K562 (cell line): ENCODE measurements around the gene UHRF1. TPM values are rescaled to one million over a fixed set of nuclear protein-coding genes. Genes with fewer than 3 reads are reported as not detected.

Experiments
- ATAC-seq: fragments of 200-7000 bp; cut with Tn5 transposase; 3 replicates; pipeline ENCODE4 v1.9.1; 2020; ENCODE audit warnings: moderate library complexity
- BruUV-seq: library from RNA; stranded (reverse); fragments of 400-500 nt; replicated peaks from 2 replicates; lab custom pipeline; 2021; lab: Mats Ljungman, UMichigan
- CTCF ChIA-PET: fragments of 300-600 bp; formaldehyde crosslinking; extraction: SDS; loops from one replicate; lab custom pipeline; 2021; ENCODE audit warnings: low intra/inter-chr PET ratio; lab: Yijun Ruan, JAX
- POLR2A ChIA-PET: fragments of 300-600, 350-650 bp; sonication (Branson Sonifier 250); formaldehyde crosslinking; extraction: SDS; loops from one replicate; lab custom pipeline; 2021; ENCODE audit warnings: antibody characterized with exemption, inconsistent platforms; lab: Yijun Ruan, JAX
- DNase-seq, 4 experiments: peaks; one replicate each; pipeline versions ENCODE4 v3.0.0 to v3.0.0-alpha.2; 2011 to 2018; ENCODE audit warnings: low spot score in 3 of 4, mixed read lengths in 3 of 4; ENCODE audit errors: extremely low read depth in 1 of 4
- FAIRE-seq: peaks from 2 replicates; lab custom pipeline; 2011; peaks lifted over from hg19 to GRCh38; lab: Jason Lieb, UNC
- H2AFZ ChIP-seq: 2 replicates; pipeline ENCODE4 v1.6.0; 2011; ENCODE audit warnings: low read depth, low read length, control low read depth, inconsistent platforms
- H3K27ac ChIP-seq: fragments of 200-600 bp; 3 replicates; pipeline ENCODE4 v1.8.0; 2011; ENCODE audit warnings: low read depth, mild to moderate bottlenecking, control low read depth, inconsistent platforms, low read length, moderate library complexity, mixed read lengths; ENCODE audit errors: extremely low read depth
- H3K27me3 ChIP-seq, 2 experiments: fragments of 300-600 bp in 1 of 2; 2 replicates in 1 of 2; 3 replicates in 1 of 2; pipeline versions ENCODE4 v1.6.0 to v1.8.0; 2011; ENCODE audit warnings: inconsistent platforms in 2 of 2, low read length in 2 of 2, mild to moderate bottlenecking in 1 of 2, mixed read lengths in 1 of 2, moderate library complexity in 1 of 2; ENCODE audit not compliant: control insufficient read depth in 2 of 2, insufficient read depth in 2 of 2
- H3K36me3 ChIP-seq: fragments of 300-600 bp; 3 replicates; pipeline ENCODE4 v1.8.0; 2011; ENCODE audit warnings: mild to moderate bottlenecking, low read length, inconsistent platforms; ENCODE audit not compliant: control insufficient read depth, insufficient read depth
- H3K4me1 ChIP-seq, 2 experiments: fragments of 200-600 bp in 1 of 2; replicated peaks in 1 of 2; 2 replicates in 1 of 2; 3 replicates in 1 of 2; pipeline versions ENCODE4 v1.5.1 to v1.8.0; 2011; ENCODE audit warnings: inconsistent platforms in 2 of 2, low read length in 2 of 2, mild to moderate bottlenecking in 1 of 2, mixed read lengths in 1 of 2, moderate library complexity in 1 of 2; ENCODE audit not compliant: control insufficient read depth in 2 of 2, insufficient read depth in 2 of 2
- H3K4me2 ChIP-seq: 2 replicates; pipeline ENCODE4 v1.6.1; 2011; ENCODE audit warnings: low read length, control low read depth, inconsistent platforms, mixed read lengths; ENCODE audit not compliant: insufficient read depth
- H3K4me3 ChIP-seq: fragments of 200-600 bp; sonication (generic), shearing (Covaris generic); 2 replicates; pipeline ENCODE4 v1.5.1; 2016; ENCODE audit warnings: control low read depth, inconsistent platforms
- H3K79me2 ChIP-seq: fragments of 200-600 bp; 3 replicates; pipeline ENCODE4 v1.8.0; 2011; ENCODE audit warnings: low read length, inconsistent platforms; ENCODE audit not compliant: control insufficient read depth, insufficient read depth
- H3K9ac ChIP-seq, 2 experiments: 2 replicates each; pipeline versions ENCODE4 v1.6.0 to v1.6.1; 2011; ENCODE audit warnings: low read depth in 2 of 2, low read length in 2 of 2, control low read depth in 1 of 2, inconsistent platforms in 1 of 2, mild to moderate bottlenecking in 1 of 2, mixed read lengths in 1 of 2; ENCODE audit not compliant: insufficient read depth in 1 of 2
- H3K9me1 ChIP-seq: one replicate; pipeline ENCODE4 v1.6.0; 2011; ENCODE audit warnings: inconsistent platforms, mild to moderate bottlenecking, low read length, moderate library complexity; ENCODE audit not compliant: control insufficient read depth, insufficient read depth
- H3K9me3 ChIP-seq: replicated peaks from 2 replicates; pipeline ENCODE4 v1.5.1; 2011; ENCODE audit warnings: low read depth, low read length, inconsistent platforms; ENCODE audit not compliant: control insufficient read depth, insufficient read depth
- H4K20me1 ChIP-seq: replicated peaks from 2 replicates; pipeline ENCODE4 v1.6.1; 2011; ENCODE audit warnings: low read length, inconsistent platforms, mixed read lengths; ENCODE audit not compliant: control insufficient read depth, insufficient read depth
- CAMTA2 ChIP-seq: fragments of 250-450 bp; sonication (Bioruptor Pico); conservative IDR thresholded peaks from 2 replicates; pipeline ENCODE4 v1.5.1; 2022
- CREB3L1 ChIP-seq: fragments of 450-650 bp; IDR thresholded peaks from 2 replicates; pipeline ENCODE4 v1.6.1; 2014; ENCODE audit warnings: low read depth, mild to moderate bottlenecking, moderate library complexity, borderline replicate concordance
- DIDO1 ChIP-seq: fragments of 450-650 bp; IDR thresholded peaks from 2 replicates; pipeline ENCODE4 v1.6.1; 2016; ENCODE audit warnings: low read depth, missing biosample characterization, missing genetic modification characterization
- GTF2F1 ChIP-seq: IDR thresholded peaks from 2 replicates; pipeline ENCODE4 v1.6.1; 2011; ENCODE audit warnings: low read depth, low read length, improper control_type of control experiment
- ID3 ChIP-seq, 2 experiments: fragments of 250-450 bp in 1 of 2; fragments of 450-650 bp in 1 of 2; sonication (Bioruptor Pico) in 1 of 2; IDR thresholded peaks; 2 replicates each; pipeline versions ENCODE4 v1.6.1 to v1.8.0; 2016 to 2021; ENCODE audit warnings: mild to moderate bottlenecking in 2 of 2, moderate library complexity in 2 of 2, missing compliant biosample characterization in 1 of 2, missing genetic modification characterization in 1 of 2
- RBM25 ChIP-seq: fragments of 200-400 bp; formaldehyde crosslinking; IDR thresholded peaks from 2 replicates; pipeline ENCODE4 v1.6.1; 2018; ENCODE audit warnings: low read length, low read depth, moderate library complexity; ENCODE audit not compliant: severe bottlenecking
- RCOR1 ChIP-seq, 2 experiments: IDR thresholded peaks; 2 replicates each; pipeline ENCODE4 v1.6.1; 2012; ENCODE audit warnings: low read depth in 2 of 2, low read length in 2 of 2, borderline replicate concordance in 1 of 2, improper control_type of control experiment in 1 of 2
- RFX5 ChIP-seq: IDR thresholded peaks from 2 replicates; pipeline ENCODE4 v1.6.1; 2011; ENCODE audit warnings: low read depth, mild to moderate bottlenecking, improper control_type of control experiment, low read length
- SAFB ChIP-seq: fragments of 200-400 bp; formaldehyde crosslinking; IDR thresholded peaks from 2 replicates; pipeline ENCODE4 v1.6.1; 2017; ENCODE audit warnings: low read depth, low read length, borderline replicate concordance
- SIN3B ChIP-seq: fragments of 450-650 bp; IDR thresholded peaks from 2 replicates; pipeline ENCODE4 v1.6.1; 2017; ENCODE audit warnings: low read depth, mild to moderate bottlenecking, moderate library complexity
- SLC30A9 ChIP-seq: fragments of 250-450 bp; sonication (Bioruptor Pico); IDR thresholded peaks from 2 replicates; pipeline ENCODE4 v1.8.0; 2022; ENCODE audit warnings: mild to moderate bottlenecking, moderate library complexity
- TARDBP ChIP-seq: fragments of 450-650 bp; IDR thresholded peaks from 2 replicates; pipeline ENCODE4 v1.6.1; 2016
- ZBTB8A ChIP-seq: fragments of 450-650 bp; IDR thresholded peaks from 2 replicates; pipeline ENCODE4 v1.6.1; 2018; ENCODE audit warnings: mild to moderate bottlenecking, moderate library complexity; ENCODE audit not compliant: partially characterized antibody
- ZNF12 ChIP-seq: sonication (generic); formaldehyde crosslinking; IDR thresholded peaks from 2 replicates; pipeline ENCODE4 v1.4.0; 2020; ENCODE audit warnings: mild to moderate bottlenecking, missing genetic modification reagents
- ZNF780A ChIP-seq: fragments of 250-450 bp; sonication (Bioruptor Pico); IDR thresholded peaks from 2 replicates; pipeline ENCODE4 v1.5.0; 2021; ENCODE audit warnings: mild to moderate bottlenecking
- WGBS: fragments of 100-300 bp; shearing (Covaris generic); methylation state at CpG from one replicate; pipeline ENCODE4 v1.1.6; 2016; ENCODE audit warnings: low coverage, mixed read lengths; ENCODE audit not compliant: insufficient coverage; ENCODE audit errors: missing lambda C conversion rate; 5-methylcytosine and 5-hydroxymethylcytosine counted together
- in situ Hi-C: fragments of 300-500 bp; cut with MboI; formaldehyde crosslinking; loops from 4 replicates; pipeline ENCODE4 v1.15.0; 2018; ENCODE audit warnings: inconsistent platforms, mixed read lengths
- intact Hi-C: fragments of 100-400 bp; cut with micrococcal nuclease; formaldehyde crosslinking; loops from 2 replicates; pipeline ENCODE4 v1.14.2; 2022
- polyA plus RNA-seq, 8 experiments: library from polyadenylated mRNA; depleted of rRNA in 4 of 8; stranded (reverse) in 5 of 8; unstranded in 3 of 8; fragments of >200 nt; fragmentation: Nextera tagmentation in 2 of 8; fragmentation: Illumina TruSeq in 1 of 8; extraction: Ambion mirVana in 2 of 8; extraction: Trizol in 1 of 8; gene quantifications; 2 replicates each; pipeline versions ENCODE4 v1.2.1 to v1.2.3, GENCODE V29; 2011 to 2014; ENCODE audit warnings: inconsistent platforms in 1 of 8, missing spikeins in 1 of 8
- total RNA-seq, 7 experiments: library from RNA; depleted of rRNA in 6 of 7; stranded (reverse); fragments of >200 nt in 6 of 7; fragmentation: Illumina TruSeq in 2 of 7; extraction: Trizol in 2 of 7; gene quantifications; 2 replicates each; pipeline versions ENCODE4 v1.2.1 to v1.2.3, GENCODE V29; 2011 to 2021; ENCODE audit warnings: low replicate concordance in 1 of 7
- TF ChIP-seq, protein P1 (sequence below), 2 experiments: fragments of 450-650 bp in 1 of 2; sonication (generic) in 1 of 2; formaldehyde crosslinking; conservative IDR thresholded peaks; 2 replicates each; pipeline versions ENCODE4 v1.4.0 to v1.8.1; 2020 to 2022; ENCODE audit warnings: mild to moderate bottlenecking in 1 of 2, missing genetic modification reagents in 1 of 2
- TF ChIP-seq, protein P2 (sequence below): conservative IDR thresholded peaks from 2 replicates; pipeline ENCODE4 v1.6.1; 2011; ENCODE audit warnings: low read depth, mild to moderate bottlenecking, low read length; ENCODE audit not compliant: control insufficient read depth
- TF ChIP-seq, protein P3 (sequence below), 3 experiments: IDR thresholded peaks in 2 of 3; conservative IDR thresholded peaks in 1 of 3; 2 replicates each; pipeline ENCODE4 v1.5.1; 2011 to 2012; ENCODE audit warnings: low read length in 3 of 3, mild to moderate bottlenecking in 3 of 3, control low read depth in 2 of 3, improper control_type of control experiment in 1 of 3, inconsistent platforms in 1 of 3, low read depth in 1 of 3, mixed read lengths in 1 of 3, moderate library complexity in 1 of 3; ENCODE audit not compliant: insufficient read depth in 2 of 3

UHRF1 gene
- total and polyA plus RNA-seq, 9 of the 15 experiments (the other 6 are each of a cell fraction or from before 2014, with no cell fraction given) = 6.0 to 101 (median 30.9) TPM

DNA sequence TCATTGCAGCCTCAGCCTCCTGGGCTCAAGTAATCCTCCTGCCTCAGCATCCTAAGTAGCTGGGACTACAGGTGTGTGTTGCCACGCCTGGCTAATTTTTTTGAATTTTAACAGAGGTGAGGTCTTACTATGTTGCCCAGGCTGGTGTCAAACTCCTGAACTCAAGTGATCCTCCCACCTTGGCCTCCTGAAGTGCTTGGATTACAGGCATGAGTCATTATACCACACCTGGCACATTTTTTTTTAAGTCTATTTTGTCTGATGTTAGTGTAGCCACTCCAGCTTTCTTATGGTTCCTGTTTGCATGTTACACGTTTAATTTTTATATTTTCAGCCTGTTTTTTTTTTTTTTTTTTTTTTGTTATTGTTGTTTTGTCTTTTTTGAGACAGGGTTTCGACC, 84.4 kb downstream of the UHRF1 start:
- Histone ChIP-seq H2AFZ (no peak overlapping the region), H3K36me3 (peaks cover 13% of the 10 kb centered on the region; the same call in 2 of the 3 replicates), H3K4me1 (peaks cover 12 to 21% of the 10 kb centered on the region in 2 experiments), H3K4me3 (no peak overlapping the region), H3K9ac (no peak overlapping the region), H4K20me1 (peaks cover 45% of the 10 kb centered on the region), H3K9me3 (no peaks in the 10 kb centered on the region), H3K79me2 (peaks cover 78% of the 10 kb centered on the region), H3K27ac (no peak overlapping the region), H3K4me2 (no peak overlapping the region), H3K27me3 (no peaks in the 10 kb centered on the region), H3K9me1 (peaks cover 2% of the 10 kb centered on the region)
- no peak for ATAC-seq
- ChIA-PET POLR2A (no interaction called here), CTCF (no interaction called here)
- 64% methylated on average over 3 of the region's 3 CpGs for WGBS
- no peak for FAIRE-seq
- BruUV-seq = no TSS peak
- DNase-seq = no peak
- in situ Hi-C loops (no loop called here), intact Hi-C loops (no loop called here)
- TF ChIP-seq TARDBP (no peak), RCOR1 (IDR thresholded peaks at IDR 0.05; ENCODE audit: borderline replicate concordance in 1 of 2, low read depth in 2 of 2, low read length in 2 of 2) (no peak), SLC30A9 (CRISPR knock-in tag) (no peak), RBM25 (no peak), ZBTB8A (no peak), ZNF12 (CRISPR knock-in tag) (no peak), GTF2F1 (no peak), DIDO1 (tag) (no peak), RFX5 (no peak), ID3 (CRISPR knock-in tag; IDR thresholded peaks at IDR 0.05) (no peak), ID3 (tag; IDR thresholded peaks at IDR 0.05) (no peak), CAMTA2 (no peak), SIN3B (no peak), SAFB (no peak), ZNF780A (CRISPR knock-in tag) (no peak), CREB3L1 (no peak)
- TF ChIP-seq, protein P1, sequence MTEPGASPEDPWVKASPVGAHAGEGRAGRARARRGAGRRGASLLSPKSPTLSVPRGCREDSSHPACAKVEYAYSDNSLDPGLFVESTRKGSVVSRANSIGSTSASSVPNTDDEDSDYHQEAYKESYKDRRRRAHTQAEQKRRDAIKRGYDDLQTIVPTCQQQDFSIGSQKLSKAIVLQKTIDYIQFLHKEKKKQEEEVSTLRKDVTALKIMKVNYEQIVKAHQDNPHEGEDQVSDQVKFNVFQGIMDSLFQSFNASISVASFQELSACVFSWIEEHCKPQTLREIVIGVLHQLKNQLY (CRISPR knock-in tag; conservative IDR thresholded peaks at IDR 0.05) = no peak
- TF ChIP-seq, protein P2, sequence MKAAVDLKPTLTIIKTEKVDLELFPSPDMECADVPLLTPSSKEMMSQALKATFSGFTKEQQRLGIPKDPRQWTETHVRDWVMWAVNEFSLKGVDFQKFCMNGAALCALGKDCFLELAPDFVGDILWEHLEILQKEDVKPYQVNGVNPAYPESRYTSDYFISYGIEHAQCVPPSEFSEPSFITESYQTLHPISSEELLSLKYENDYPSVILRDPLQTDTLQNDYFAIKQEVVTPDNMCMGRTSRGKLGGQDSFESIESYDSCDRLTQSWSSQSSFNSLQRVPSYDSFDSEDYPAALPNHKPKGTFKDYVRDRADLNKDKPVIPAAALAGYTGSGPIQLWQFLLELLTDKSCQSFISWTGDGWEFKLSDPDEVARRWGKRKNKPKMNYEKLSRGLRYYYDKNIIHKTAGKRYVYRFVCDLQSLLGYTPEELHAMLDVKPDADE = no peak
- TF ChIP-seq, protein P3, sequence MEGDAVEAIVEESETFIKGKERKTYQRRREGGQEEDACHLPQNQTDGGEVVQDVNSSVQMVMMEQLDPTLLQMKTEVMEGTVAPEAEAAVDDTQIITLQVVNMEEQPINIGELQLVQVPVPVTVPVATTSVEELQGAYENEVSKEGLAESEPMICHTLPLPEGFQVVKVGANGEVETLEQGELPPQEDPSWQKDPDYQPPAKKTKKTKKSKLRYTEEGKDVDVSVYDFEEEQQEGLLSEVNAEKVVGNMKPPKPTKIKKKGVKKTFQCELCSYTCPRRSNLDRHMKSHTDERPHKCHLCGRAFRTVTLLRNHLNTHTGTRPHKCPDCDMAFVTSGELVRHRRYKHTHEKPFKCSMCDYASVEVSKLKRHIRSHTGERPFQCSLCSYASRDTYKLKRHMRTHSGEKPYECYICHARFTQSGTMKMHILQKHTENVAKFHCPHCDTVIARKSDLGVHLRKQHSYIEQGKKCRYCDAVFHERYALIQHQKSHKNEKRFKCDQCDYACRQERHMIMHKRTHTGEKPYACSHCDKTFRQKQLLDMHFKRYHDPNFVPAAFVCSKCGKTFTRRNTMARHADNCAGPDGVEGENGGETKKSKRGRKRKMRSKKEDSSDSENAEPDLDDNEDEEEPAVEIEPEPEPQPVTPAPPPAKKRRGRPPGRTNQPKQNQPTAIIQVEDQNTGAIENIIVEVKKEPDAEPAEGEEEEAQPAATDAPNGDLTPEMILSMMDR (IDR thresholded peaks at IDR 0.05 in 2 of 3, conservative IDR thresholded peaks at IDR 0.05 in 1 of 3; ENCODE audit: insufficient read depth in 2 of 3, low read depth in 1 of 3, low read length in 3 of 3) = no peak
